ENCODE results near the gene PRKN. TPM values are rescaled to one million over a fixed set of nuclear protein-coding genes. Genes with fewer than 3 reads are reported as not detected.

Gene PRKN
- total and polyA plus RNA-seq, 9 of the 15 experiments (the other 6 are each of a cell fraction or from before 2014, with no cell fraction given), result 0.03 to 0.96 (median 0.15) TPM; not detected in 2

DNA sequence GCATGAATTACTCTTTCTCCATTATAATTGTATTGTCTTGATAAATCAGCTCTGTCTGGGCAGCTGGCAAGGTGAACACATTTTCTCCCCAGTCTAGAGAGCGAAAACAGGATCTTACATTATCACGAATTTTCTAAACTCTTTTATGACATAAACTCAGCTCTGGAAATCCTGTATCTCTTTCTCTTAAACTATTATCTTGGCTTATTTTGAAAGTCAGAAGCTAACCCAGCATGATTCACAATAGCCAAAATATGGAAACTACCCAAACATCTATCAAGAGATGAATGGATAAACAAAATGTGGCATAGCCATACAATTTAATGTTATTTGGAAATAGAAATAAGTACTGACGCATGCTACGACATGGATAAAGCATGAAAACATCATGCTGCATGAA, 1427.8 kb downstream of the PRKN start:
- ATAC-seq (no peak), DNase-seq (ENCODE audit: extremely low read depth in 1 of 4, low spot score in 3 of 4) (no peak), FAIRE-seq (no peak)
- TF ChIP-seq HNRNPH1 (optimal IDR thresholded peaks at IDR 0.05; ENCODE audit: low read depth, low read length) (no peak), EGR1 (conservative IDR thresholded peaks at IDR 0.05) (no peak), SAFB (IDR thresholded peaks at IDR 0.05; ENCODE audit: borderline replicate concordance, low read depth, low read length) (no peak), ZNF707 (CRISPR knock-in tag; conservative IDR thresholded peaks at IDR 0.05) (no peak), FOXK1 (CRISPR knock-in tag; IDR thresholded peaks at IDR 0.05; ENCODE audit: borderline replicate concordance) (no peak), CCNT2 (IDR thresholded peaks at IDR 0.05; ENCODE audit: borderline replicate concordance, extremely low read depth, insufficient read length, low read depth, low read length) (no peak), ZNF274 (IDR thresholded peaks at IDR 0.05; ENCODE audit: borderline replicate concordance, low read depth, low read length) (no peak), POU5F1 (IDR thresholded peaks at IDR 0.05; ENCODE audit: borderline replicate concordance, low read depth, low read length, partially characterized antibody) (no peak), ZBTB17 (CRISPR knock-in tag; IDR thresholded peaks at IDR 0.05) (no peak), MAFF (IDR thresholded peaks at IDR 0.05; ENCODE audit: low read length) (no peak), SPI1 (IDR thresholded peaks at IDR 0.05; ENCODE audit: borderline replicate concordance, low read depth, low read length) (no peak), SNIP1 (IDR thresholded peaks at IDR 0.05; ENCODE audit: low read depth) (no peak)
- TF ChIP-seq, protein P1, sequence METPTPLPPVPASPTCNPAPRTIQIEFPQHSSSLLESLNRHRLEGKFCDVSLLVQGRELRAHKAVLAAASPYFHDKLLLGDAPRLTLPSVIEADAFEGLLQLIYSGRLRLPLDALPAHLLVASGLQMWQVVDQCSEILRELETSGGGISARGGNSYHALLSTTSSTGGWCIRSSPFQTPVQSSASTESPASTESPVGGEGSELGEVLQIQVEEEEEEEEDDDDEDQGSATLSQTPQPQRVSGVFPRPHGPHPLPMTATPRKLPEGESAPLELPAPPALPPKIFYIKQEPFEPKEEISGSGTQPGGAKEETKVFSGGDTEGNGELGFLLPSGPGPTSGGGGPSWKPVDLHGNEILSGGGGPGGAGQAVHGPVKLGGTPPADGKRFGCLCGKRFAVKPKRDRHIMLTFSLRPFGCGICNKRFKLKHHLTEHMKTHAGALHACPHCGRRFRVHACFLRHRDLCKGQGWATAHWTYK (CRISPR knock-in tag; IDR thresholded peaks at IDR 0.05), result no peak
- TF ChIP-seq, protein P2, sequence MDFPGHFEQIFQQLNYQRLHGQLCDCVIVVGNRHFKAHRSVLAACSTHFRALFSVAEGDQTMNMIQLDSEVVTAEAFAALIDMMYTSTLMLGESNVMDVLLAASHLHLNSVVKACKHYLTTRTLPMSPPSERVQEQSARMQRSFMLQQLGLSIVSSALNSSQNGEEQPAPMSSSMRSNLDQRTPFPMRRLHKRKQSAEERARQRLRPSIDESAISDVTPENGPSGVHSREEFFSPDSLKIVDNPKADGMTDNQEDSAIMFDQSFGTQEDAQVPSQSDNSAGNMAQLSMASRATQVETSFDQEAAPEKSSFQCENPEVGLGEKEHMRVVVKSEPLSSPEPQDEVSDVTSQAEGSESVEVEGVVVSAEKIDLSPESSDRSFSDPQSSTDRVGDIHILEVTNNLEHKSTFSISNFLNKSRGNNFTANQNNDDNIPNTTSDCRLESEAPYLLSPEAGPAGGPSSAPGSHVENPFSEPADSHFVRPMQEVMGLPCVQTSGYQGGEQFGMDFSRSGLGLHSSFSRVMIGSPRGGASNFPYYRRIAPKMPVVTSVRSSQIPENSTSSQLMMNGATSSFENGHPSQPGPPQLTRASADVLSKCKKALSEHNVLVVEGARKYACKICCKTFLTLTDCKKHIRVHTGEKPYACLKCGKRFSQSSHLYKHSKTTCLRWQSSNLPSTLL (IDR thresholded peaks at IDR 0.05), result no peak
- TF ChIP-seq, protein P3, sequence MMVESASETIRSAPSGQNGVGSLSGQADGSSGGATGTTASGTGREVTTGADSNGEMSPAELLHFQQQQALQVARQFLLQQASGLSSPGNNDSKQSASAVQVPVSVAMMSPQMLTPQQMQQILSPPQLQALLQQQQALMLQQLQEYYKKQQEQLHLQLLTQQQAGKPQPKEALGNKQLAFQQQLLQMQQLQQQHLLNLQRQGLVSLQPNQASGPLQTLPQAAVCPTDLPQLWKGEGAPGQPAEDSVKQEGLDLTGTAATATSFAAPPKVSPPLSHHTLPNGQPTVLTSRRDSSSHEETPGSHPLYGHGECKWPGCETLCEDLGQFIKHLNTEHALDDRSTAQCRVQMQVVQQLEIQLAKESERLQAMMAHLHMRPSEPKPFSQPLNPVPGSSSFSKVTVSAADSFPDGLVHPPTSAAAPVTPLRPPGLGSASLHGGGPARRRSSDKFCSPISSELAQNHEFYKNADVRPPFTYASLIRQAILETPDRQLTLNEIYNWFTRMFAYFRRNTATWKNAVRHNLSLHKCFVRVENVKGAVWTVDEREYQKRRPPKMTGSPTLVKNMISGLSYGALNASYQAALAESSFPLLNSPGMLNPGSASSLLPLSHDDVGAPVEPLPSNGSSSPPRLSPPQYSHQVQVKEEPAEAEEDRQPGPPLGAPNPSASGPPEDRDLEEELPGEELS (CRISPR knock-in tag; IDR thresholded peaks at IDR 0.05; ENCODE audit: borderline replicate concordance), result no peak
- H3K27ac ChIP-seq (ENCODE audit: extremely low read depth, low read depth, low read length), result no peak overlapping the region
- CTCF ChIA-PET (ENCODE audit: low intra/inter-chr PET ratio), result no interaction called here
- intact Hi-C loops (cut with micrococcal nuclease) (no loop called here), in situ Hi-C loops (cut with MboI) (no loop called here)
- H3K36me3 ChIP-seq (ENCODE audit: control insufficient read depth, insufficient read depth, low read length), result no peaks in the 10 kb centered on the region
- no peaks in the 10 kb centered on the region for H4K20me1 ChIP-seq (replicated peaks; ENCODE audit: control insufficient read depth, insufficient read depth, low read length)
- no peaks in the 10 kb centered on the region for H3K9me1 ChIP-seq (ENCODE audit: control insufficient read depth, insufficient read depth, low read length)
- BruUV-seq (replicated peaks), result no TSS peak
- no peak overlapping the region for H3K4me2 ChIP-seq (ENCODE audit: insufficient read depth, low read length)
- no peak overlapping the region for H2AFZ ChIP-seq (ENCODE audit: low read depth, low read length)
- H3K9ac ChIP-seq (ENCODE audit: insufficient read depth in 1 of 2, low read depth in 2 of 2, low read length in 2 of 2), result no peak overlapping the region
- POLR2A ChIA-PET, result interaction anchor here (1.1 kb wide), 2 partner anchors 16 to 25 kb away, joined by 3 read pairs; no protein-coding TSS in a partner anchor
- peaks cover 2 to 6% of the 10 kb centered on the region in 2 experiments; a peak in 3 of 5 replicates for H3K4me1 ChIP-seq (replicated peaks in 1 of 2; ENCODE audit: control insufficient read depth in 2 of 2, insufficient read depth in 2 of 2, low read length in 2 of 2)
- no peaks in the 10 kb centered on the region for H3K79me2 ChIP-seq (ENCODE audit: control insufficient read depth, insufficient read depth, low read length)
- no peaks in the 10 kb centered on the region for H3K9me3 ChIP-seq (replicated peaks; ENCODE audit: control insufficient read depth, insufficient read depth, low read depth, low read length)
- no peak overlapping the region for H3K4me3 ChIP-seq
- 67% methylated on average over 4 of the region's 4 CpGs for WGBS (ENCODE audit: insufficient coverage, low coverage, missing lambda C conversion rate)
- no peaks in the 10 kb centered on the region for H3K27me3 ChIP-seq (ENCODE audit: control insufficient read depth in 2 of 2, insufficient read depth in 2 of 2, low read length in 2 of 2)
